ENCODE measurements around the gene CCDC186.

DNA sequence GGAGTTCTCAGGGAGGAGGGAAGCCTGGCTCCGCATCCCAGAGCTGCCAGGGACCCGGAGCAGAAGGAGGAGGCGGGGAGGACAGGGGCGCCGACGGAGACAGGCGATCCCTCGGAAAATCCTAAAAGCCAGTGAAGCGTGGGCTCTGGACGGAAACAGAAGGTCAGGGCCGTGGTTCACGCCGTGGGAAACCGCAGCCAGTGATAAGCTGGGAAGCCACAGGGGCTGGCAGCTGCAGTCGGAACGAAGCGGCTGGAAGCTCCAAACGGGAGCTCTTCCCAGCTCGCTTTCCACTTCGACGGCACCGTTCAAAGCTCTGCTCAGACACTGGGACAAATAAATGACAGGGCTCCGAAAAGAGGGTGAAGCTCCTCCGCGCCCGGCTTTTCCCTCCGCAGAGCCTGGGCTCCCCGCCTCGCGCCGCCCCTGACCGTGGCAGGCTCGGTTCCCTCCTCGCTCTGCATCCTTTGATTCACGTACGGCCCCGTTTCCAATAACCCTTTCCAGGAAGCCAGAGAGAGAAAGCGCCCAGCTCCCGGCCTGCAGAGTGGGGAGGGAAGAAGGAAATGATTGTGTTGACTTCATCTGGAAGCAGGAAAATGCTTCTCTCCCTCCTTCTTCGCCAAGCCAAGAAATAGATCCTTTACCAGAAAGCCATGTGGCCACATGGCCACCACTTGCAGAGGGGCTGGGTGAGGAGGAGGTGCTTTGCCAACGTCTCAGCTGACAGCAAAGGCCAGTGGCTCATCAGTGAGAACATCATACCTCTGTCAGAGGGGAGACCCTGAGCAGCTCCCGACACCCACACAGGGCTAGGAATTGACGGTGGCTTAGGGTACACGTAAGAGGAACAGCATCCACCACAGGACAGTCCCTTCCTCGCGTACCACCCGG is 72.9 kb downstream of the CCDC186 start:
- TF ChIP-seq CTCF (IDR thresholded peaks at IDR 0.05) (no peak), EZH2 (IDR thresholded peaks at IDR 0.05) (peak; percentile 73)
